ENCODE data around the gene TRIM9.

Gene TRIM9

DNA sequence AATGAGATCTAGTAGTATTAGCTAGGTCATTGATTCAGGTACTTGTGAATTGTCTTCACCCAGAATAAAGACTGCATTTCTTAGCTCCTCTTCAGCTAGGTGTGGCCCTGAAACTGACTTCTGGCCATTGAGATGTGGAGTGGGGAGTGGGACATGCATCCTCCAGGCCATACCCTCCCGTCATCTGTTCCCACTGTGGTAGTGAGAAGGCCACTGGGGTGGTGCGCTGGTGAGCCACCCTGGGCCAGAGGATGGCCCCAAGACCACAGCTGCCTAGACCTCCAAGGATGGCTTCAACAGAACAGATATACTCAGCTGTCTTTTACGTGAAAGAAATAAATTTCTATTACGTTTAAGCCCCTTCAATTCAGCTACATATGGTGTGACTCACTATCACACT lies 36.5 kb downstream of the TRIM9 start:
- no peak for DNase-seq (ENCODE audit: low spot score)

DNA sequence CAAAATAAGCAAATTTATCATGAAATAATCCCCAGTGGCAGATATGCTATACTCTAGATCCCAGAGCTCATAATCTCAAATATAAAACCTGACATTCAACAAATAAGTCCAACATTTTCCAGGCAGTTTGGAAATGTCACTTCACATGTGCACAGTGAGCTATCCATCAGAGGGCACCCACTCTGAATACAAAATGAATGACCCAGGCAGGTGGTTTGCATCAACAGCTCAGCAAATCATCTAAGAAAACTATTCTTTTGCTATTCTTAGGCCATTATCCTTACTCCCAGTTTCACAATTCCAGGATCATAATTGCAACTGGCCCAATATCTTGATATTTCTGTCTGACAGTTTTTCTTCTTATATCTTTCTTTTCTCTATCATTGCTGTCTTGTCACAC lies 38.5 kb downstream of the TRIM9 start:
- DNase-seq (ENCODE audit: low spot score): no peak

DNA sequence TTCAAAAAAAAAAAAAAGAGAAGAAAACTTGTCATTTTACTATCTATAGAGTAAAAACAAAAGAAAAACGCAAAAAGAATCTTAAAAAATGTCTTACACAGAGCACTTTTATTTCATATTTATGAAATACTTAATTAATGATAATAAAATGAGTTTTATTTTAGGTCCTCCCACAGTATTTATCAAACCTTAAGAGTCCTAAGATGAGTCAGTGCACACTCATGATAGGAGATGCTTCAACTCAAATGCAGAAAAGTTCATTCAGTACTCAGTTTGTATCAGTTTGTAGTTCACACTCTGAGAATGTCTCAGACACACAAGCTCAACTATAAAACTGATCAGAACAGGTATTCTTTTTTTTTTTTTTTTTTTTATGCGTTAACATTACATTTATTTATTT lies 41.7 kb downstream of the TRIM9 start:
- DNase-seq (ENCODE audit: low spot score): no peak

DNA sequence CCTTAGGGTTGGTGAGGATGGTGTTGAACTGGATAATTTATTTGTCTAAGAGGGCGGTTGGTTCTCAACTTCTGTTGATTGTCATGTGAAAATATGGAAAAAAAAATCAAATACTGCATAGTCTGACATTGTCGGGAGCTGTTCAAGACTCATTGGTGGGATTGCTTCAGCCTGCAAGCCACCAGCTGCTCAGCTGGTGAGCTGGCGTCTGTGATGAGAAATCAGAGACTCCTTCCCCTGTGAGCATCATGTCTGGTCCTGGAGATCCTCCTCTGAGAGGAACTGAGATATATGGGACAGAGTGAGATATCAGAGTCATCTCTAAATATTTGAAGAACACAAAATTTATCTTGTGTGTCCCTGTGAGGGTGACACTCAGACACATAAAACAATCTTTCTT lies 49.9 kb downstream of the TRIM9 start:
- no peak for DNase-seq (ENCODE audit: low spot score)

DNA sequence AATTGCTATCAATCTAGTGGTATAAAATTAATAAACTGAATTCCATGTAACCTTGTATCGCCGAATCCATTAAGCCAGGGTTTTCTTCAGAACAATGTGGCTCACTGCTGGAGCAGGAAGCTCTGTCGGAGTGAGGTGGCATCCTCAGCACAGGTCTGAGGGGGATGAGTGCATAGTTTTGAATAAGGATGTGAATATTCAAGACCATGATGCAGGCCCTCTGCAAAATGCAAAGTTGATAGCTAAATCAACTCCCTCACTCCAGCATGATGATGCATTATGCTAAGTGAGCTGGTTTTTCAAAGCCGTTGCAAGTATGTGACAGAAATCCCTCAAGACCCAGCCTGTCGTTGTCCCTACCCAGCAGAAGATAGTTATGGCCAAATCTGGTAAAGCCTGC lies 53.0 kb downstream of the TRIM9 start:
- no peak for DNase-seq (ENCODE audit: low spot score)

DNA sequence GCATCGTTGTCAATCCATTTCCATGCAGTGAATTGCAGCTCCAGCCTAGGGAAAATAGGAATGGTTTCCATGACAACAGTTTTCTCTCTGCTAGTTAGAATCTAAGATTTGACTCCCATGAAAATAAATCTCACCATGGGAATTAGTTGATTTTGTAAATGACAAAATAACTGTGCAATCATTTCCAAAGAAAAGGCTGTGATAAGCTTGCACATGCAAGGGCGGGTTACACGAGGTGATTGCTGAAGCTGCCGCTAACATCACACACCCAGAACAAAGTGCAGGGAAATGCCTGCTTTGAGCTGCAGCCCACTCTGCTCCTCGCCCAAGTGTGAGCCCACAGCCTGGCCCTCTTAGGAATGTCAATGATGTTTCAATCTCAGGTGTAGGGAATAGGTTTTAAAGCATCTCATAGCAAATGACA lies 53.8 kb downstream of the TRIM9 start:
- no peak for DNase-seq (ENCODE audit: low spot score)

DNA sequence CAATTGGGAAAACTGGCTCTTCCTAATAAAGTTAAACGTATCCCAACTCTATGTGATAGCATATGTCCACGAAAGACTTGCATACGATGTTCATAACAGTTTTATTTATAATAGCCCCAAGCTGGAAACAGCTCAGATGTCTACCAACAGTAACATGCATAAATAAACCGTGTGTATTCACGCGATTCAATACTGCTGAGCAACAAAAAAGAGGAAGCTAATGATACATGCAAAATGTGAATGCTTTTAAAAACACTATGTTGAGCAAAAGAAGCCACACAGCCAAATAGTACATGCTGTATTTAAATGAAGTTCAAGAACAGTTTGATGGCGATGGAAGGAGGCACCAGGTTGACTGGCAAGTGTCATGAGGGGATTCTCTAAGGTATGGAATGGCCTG lies 55.7 kb downstream of the TRIM9 start:
- no peak for DNase-seq (ENCODE audit: low spot score)

DNA sequence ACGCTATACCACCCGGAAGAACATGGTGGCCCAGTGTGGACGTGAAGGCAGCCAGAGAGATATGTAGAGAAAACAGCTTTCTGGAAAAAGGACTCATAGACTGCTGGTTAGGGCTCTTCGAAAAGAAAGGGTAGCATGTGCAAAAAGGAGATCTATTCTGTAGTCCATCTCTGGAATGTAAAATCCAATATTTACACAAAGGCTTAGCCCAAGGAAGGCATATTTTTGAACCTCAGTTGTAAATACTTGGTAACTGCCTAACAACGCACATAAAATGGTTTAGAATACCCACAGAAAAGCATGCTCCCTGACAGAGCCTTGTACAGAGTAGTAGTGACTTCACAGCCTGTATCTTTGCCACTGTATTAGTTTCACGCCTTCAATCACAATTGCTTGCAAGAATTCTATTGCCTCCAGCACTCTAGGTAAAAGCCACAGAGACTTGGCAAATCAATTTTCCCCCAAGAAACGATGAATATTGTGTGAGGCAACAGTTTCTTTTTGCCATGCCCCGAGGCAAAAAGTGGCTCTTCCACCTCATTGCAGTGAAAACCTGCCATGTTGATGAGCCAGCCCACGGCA lies 59.2 kb downstream of the TRIM9 start:
- DNase-seq (ENCODE audit: low spot score): no peak

DNA sequence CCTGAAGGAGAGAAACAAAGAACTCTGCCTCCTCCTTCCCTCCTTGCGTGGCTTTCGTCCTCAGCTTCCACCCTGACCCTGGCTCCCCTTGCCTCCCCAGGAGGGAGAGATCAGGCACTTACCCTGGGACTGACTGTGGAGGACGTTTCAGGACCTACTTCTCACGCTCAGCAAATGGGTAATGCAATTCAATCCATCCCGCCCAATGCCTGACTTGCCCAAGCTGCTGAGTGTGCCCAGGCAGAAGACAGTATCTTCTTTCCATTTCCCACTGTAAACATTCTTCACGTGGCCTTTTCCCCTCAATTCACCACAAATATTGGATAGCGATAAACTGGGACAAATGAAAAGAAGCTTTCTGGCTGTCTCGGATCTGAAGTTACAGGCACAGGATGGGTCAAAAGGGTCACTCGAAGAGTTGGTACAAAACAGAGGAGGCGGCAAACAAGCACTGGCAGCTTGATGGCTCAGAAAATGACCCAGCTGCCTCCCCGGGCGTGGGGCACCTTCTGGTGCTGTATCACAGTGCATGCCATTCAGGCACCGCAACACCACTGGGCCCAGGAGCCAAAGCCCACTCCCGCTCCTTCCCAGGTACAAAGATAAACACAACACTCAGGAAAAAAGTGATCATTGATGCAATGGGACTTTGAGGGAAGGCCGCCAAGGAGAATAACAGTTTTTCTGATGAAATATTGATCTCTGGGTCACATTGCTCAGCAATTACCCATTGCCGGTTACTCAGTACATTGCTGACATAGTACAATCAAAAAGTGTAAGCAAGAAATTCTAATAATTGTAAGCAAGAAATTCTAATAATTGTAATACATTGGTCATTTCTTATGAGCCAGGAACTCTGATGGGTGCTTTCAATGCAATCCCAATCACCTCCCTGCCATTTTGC lies 65.8 kb downstream of the TRIM9 start:
- DNase-seq (ENCODE audit: low spot score): no peak

DNA sequence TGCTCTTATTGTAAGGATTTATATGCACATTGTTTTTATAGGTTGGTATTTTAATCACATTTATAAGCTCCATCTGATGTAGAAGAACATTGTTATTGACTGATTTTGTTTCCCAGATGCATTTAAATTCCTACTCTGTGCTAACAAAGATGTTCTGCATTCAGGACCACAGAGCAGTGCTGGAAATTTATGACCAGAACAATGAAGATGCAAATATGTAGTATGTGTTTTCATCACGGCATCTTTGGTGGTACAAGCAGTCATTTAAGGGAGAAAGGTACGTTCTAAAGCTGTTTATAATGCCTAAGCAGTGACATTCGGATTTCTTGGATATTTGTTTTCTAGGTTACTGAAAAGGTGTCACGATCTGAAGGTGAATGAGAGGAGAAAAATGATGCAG lies 66.5 kb downstream of the TRIM9 start:
- DNase-seq (ENCODE audit: low spot score): no peak

DNA sequence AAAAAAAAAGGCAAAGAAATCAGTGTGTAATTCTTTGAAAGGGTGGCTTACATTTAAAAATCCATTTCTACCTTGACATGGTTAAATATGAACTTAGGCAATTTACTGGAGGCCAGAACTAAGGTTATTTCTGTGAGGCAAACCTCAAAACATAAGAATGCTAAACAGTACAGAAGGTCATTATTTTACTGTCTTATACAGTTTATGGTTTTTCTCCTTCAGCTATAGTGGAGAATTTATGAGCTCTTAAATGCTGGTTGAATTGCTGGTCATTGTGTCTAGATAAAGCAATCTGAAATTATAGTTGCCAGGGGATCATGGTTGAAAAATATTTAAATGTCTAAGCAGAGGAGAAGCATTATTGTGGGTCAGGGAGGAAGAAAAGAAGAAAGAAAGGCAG lies 70.5 kb downstream of the TRIM9 start:
- DNase-seq (ENCODE audit: low spot score): no peak

DNA sequence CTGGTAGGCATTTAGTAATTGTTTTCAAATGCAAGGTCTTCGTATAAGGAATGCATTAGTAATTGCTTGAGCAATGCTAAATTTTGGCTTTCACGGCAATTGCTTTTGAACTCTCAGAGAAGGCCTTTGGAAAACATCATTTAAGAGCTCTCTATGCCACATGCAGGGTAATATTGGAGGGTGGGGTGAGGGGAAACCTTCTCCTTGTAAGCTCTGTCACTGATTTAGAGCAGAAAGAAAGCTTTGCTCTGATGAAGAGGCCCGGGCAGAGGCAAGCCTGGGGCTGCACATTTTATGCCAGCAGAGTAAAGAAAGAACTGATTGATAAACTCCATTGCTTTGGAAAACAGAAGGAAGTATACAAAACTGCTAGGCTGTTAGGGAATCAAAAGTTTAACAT lies 70.9 kb downstream of the TRIM9 start:
- no peak for DNase-seq (ENCODE audit: low spot score)

DNA sequence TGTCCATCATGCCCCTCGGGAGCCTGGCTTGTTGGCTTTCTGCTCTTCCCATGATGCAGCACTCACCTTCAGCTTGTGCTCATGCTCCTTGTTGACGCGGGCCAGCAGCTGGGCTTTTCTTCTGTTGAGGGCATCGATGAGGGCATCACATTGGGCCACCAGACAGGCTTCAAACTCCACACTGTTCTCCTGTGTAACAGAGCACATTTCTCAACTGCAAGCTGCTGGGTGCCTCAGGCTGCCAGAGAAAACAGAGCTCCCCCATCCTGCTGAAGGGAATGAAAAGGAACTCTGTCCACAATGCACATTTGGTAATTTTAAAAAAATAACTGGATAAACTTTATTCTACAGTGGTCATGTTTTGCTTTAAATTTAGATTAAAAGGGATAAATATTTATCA lies 72.1 kb downstream of the TRIM9 start:
- DNase-seq (ENCODE audit: low spot score): no peak

DNA sequence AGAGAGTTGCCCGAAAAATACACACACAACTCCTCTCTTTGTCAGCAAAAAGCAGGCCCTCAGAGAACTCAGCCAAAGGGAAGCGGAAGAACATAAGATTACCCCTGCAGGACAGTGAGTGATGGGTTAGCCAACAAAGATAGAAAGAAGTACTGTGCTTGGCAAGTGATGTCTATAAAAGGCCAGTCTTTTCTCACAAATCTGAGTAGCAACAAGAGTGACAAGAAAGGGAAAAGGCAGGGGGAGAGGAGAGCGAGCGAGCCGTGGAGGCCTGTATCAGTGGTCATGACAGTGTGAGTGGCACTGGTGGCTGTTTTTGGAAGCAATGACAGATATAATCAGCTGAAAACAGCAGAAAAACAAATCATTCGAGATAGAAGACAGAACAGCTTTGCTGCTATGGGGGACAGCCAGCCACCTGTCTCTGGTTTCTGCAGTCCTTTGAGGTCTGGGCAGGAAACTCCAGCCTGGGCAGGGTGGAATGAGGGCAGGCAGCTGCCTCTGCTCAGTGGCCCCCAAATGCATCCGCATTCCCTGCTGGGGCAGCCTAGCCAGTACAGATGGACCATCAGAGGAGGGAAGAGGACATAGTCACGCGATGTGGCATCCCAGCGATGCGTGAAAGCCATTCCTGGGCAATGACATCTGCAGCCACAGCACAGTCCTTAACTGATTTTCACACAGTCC lies 74.7 kb downstream of the TRIM9 start:
- no peak for DNase-seq (ENCODE audit: low spot score)

DNA sequence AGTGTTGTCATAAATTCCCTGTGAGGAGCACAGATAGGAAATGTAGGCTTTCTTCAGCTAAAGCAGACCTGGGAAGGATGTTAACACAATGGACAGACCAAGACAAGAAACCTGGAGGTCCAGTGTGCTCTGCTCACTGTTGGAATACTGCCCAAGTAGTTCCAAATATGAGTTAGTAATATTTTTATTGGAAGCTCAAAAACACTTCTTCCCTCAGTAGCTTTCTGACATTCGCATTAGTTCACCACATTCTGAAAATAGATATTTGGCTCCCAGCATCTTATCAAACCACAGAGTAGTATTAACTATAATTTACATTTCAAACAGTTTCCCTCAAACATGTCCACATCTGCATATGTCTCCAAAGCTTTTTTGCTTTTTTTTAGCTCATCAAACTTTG lies 75.8 kb downstream of the TRIM9 start:
- no peak for DNase-seq (ENCODE audit: low spot score)

DNA sequence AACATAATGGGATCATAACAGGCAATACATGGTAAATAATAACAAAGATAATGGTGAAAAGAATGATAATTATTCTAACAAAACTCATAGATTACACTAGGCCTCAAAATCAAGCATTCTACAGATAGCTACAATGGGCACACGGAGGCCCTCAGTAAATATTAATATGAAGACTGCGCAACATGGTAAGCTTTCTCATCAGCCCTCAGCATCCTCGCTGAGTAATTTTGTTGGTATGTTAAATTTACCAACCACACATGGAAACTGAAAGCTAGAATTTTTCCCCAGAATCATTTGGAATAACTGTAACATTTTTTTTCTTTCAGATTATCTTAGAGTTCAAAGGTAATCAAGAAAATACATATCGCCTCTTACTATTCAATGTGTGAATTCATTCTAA lies 76.4 kb downstream of the TRIM9 start:
- DNase-seq (ENCODE audit: low spot score): no peak

DNA sequence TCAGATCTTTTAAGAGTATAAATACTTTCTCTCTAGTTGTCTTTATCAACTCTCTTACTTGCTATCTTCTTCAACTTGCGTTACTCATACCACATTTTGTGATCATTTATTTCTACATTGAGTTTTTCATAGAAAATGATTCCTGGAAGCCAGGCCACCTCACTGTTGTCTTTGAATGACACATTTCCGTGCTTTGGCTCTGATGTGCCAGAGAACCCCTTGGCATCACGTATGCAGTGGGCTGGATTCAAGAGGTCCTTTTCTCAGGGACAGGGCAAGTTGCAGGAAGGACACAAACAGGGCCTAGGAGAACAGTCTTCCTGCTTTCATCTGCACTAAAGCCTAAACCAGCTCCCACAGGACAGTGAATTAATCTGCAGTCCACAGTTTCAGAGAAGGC lies 80.3 kb downstream of the TRIM9 start:
- no peak for DNase-seq (ENCODE audit: low spot score)

DNA sequence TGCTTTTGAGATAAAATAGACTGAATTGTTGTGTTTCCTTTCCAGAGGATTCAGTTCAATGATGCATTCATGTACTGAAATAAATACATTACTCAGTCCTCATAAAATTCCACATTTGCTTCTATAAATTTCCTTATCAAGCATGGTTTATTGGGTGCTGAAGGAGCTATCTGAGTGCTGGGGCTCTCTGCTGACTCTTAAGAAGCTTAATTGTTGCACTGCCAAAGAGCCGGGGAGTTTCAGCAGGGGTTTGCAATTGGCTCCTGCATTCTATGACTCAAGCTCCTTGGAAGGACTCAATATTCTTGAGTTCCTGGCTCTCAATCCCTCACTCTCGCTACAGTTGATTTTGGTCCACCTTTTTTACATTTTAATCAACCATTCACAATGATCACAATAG lies 80.8 kb downstream of the TRIM9 start:
- DNase-seq (ENCODE audit: low spot score): no peak

DNA sequence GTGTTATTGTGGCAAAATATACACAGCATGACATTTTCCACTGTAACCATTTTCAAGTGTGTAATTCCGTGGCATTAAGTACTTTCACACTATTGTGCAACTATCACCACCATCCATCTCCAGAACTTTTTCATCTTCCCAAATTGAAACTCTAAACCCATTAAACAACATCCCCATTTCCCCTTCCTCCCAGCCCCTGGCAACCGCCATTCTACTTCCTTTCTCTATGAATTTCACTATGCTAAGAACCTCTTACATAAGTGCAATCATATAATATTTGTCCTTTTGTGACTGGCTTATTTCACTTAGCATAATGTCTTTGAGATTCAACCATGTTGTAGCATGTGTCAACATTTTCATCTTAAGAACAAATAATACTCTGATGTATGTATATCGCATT lies 82.8 kb downstream of the TRIM9 start:
- DNase-seq (ENCODE audit: low spot score): no peak

DNA sequence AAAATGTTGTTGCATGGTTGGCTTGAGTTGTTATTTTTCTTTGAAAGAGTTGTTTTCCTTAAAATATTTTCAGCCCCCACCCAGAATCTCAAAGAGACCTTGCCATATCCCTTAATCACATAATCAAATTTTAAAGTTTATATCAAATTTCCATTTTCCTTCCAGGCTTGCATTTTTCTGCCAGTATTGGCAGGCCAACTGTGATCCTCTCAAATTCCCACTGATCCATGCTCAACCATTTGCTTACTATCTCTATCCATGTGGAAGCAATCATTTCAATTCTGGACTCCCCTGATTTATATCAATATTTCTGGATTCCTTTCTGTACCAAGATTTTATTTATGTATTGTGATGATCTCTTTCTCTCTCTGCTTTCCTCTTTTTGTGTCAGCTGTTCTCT lies 86.5 kb downstream of the TRIM9 start:
- DNase-seq (ENCODE audit: low spot score): no peak

DNA sequence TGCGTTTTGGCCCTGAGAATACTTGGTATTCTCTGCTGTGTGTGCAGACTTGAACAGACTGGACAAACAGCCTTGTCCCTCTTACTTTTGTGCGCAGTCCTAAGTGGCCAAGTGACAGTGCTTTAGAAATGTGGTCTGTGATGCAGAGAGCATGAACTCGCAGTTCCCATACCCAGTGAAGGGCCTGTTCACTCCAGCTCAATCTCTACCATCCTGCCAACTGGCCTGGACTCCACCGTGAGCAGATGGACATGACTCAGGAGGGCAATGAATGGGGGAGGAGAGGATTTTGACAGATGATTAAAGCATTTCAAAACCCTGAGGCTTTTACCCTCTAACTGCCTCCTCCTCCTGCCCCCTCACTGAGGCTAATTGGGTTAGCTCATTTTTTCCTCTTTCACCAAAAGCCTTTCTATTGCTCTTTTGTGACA lies 88.1 kb downstream of the TRIM9 start:
- DNase-seq (ENCODE audit: low spot score): no peak

DNA sequence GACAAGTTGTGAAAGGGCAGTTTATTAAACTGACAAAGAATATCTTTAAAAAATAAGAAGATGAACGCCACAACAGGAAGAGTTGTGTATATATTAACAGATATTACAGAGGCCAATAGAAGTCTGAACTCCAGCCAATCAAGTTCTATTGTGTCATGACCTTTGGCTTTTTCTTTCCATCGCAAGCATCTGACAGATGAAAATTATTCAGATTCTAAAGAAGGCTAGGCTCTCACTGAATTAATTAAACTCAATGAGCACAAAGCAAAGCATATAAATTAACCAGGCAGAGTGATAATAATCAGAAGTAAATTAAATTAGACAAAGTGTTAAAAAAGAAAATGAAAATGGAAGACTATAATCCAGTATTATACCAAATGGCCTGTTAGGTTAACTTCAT lies 88.6 kb downstream of the TRIM9 start:
- no peak for DNase-seq (ENCODE audit: low spot score)

DNA sequence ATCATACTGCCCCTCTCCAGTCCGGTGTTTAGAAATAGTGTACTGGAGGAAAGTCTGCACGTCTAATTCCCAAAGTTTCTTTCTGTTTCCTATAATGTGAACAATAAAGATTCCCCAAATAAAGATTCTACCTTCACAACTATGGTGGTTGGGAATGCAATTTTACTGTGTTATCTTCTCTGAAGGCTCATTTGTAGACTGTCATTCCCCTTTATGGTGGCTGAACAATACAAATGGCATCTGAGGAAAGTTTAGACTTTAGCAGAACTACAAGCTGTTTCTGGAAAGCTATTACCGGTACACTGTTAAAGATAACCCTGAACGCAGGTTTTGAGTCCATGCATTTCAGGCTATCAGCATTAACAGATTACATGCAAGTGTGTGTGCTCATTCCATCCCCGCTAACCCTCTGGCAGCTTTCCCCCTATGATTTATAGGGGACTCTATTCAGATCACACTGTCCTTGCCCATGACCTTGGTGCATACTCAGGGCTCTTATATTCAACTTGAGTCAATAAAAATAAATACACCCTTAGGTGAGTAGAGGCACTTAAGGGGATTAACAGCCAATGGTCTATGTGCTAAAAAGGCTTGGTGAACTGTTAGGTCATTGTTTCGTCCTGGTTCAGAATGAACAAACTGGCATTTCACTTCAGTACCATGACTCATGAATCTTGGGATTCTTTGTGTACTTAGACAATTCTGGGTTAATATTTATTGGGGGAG lies 89.9 kb downstream of the TRIM9 start:
- no peak for DNase-seq (ENCODE audit: low spot score)
